Posterior vena cava (tissue), 2 donors: ENCODE results near the gene ARG1. TPM values are rescaled to one million over a fixed set of nuclear protein-coding genes. Genes with fewer than 3 reads are reported as not detected.

Experiments
- total RNA-seq, 2 donors: library from RNA; stranded (reverse); fragmentation: NEBNext Ultra II Directional; extraction: Animal tissue kit (Norgen Biotek cat#: 25700); gene quantifications; one replicate each; pipeline ENCODE4 v1.2.1, GENCODE V29; 2021
- donor health status: DM: yes; HTN: yes; CAD: no.
- donor health status: DM: yes; HTN: yes; CAD: no.

ARG1 gene
- total RNA-seq, 2 donors from 2014 or later, result 1.8 TPM

Other genes with a start within 250 kb of the ARG1 start
- 10 to 100 TPM; 19.0 to 22.2 TPM for gene MED23, start 55.0 kb downstream of the ARG1 start, total RNA-seq
- gene ENPP3, start 64.1 kb downstream of the ARG1 start, total RNA-seq, result under 1 TPM; 0.48 to 0.56 TPM
- gene OR2A4, start 128.2 kb downstream of the ARG1 start, total RNA-seq, result not detected
- gene CTAGE9, start 137.8 kb downstream of the ARG1 start, total RNA-seq, result not detected
- gene ENPP1, start 234.8 kb downstream of the ARG1 start, total RNA-seq, result 10 to 100 TPM; 13.5 to 13.6 TPM